WERI-Rb-1 (cell line): ENCODE measurements around the gene GPR17.

Experiments
- DNase-seq: peaks from one replicate; pipeline ENCODE4 v3.0.0-alpha.2; 2020
- H3K27ac ChIP-seq: fragments of 250-450 bp; sonication (Bioruptor Pico); 2 replicates; pipeline ENCODE4 v1.5.1; 2020; ENCODE audit warnings: mild to moderate bottlenecking, moderate library complexity
- H3K27me3 ChIP-seq: fragments of 250-450 bp; sonication (Bioruptor Pico); 2 replicates; pipeline ENCODE4 v1.5.1; 2021; ENCODE audit warnings: mild to moderate bottlenecking, low read depth, moderate library complexity; ENCODE audit not compliant: insufficient read depth, severe bottlenecking
- H3K36me3 ChIP-seq: fragments of 250-450 bp; sonication (Bioruptor Pico); 2 replicates; pipeline ENCODE4 v1.5.1; 2020; ENCODE audit warnings: mild to moderate bottlenecking, moderate library complexity
- H3K4me3 ChIP-seq: 2 replicates; pipeline ENCODE4 v1.5.1; 2011; ENCODE audit warnings: low read depth, mild to moderate bottlenecking, control low read depth, low read length
- H3K9me3 ChIP-seq: fragments of 250-450 bp; sonication (Bioruptor Pico); 2 replicates; pipeline ENCODE4 v1.5.1; 2021; ENCODE audit warnings: mild to moderate bottlenecking, moderate library complexity; ENCODE audit not compliant: severe bottlenecking
- CTCF ChIP-seq: IDR thresholded peaks from 2 replicates; pipeline ENCODE4 v1.5.1; 2011; ENCODE audit warnings: low read depth, mild to moderate bottlenecking, control low read depth, inconsistent platforms, low read length

Gene GPR17

DNA sequence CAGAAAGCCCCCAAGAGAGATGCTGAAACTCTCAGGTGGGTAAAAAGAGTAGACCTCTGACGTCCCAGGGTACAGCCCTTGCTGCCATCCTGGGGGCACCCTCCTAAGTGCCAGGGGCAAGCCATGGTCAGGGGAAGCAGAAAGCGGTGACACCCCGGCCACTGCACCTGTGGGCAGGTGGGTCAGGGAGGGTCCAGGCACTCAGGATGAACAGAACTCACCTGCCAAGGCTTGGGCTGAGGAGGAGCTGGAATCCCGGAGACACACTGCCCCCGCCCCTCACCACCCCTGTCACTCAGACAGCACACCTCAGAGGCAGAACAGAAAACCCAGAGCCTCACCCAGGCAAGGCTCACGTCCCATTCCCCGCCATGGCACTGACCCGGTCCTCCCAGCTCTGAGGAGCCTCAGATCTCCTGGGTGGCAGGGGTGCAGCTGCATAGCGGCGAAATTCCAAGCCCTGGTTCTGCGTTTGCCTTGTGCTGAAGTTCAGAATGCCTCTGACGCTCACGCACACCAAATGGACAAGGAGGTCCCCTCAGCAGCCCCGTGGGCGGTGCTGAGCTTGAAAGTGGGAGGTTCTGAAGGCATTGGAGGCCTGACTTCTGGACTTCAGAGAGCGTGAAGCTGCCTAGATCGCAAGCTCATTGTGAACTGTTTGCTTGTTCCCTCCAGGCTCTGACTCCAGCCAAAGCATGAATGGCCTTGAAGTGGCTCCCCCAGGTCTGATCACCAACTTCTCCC is 4.3 kb downstream of the GPR17 start:
- Histone ChIP-seq H3K4me3 (no peak overlapping the region), H3K27ac (no peak overlapping the region), H3K27me3 (no peaks in the 10 kb centered on the region), H3K9me3 (no peaks in the 10 kb centered on the region), H3K36me3 (no peaks in the 10 kb centered on the region)
- no peak for TF ChIP-seq CTCF
- DNase-seq, result no peak

GRCh38 chr2:127650785-127651380 is 4.9 kb downstream of the GPR17 start:
- Histone ChIP-seq H3K4me3 (no peak overlapping the region), H3K27ac (no peak overlapping the region), H3K27me3 (no peaks in the 10 kb centered on the region), H3K36me3 (no peaks in the 10 kb centered on the region), H3K9me3 (no peaks in the 10 kb centered on the region)
- no peak for TF ChIP-seq CTCF
- no peak for DNase-seq

DNA sequence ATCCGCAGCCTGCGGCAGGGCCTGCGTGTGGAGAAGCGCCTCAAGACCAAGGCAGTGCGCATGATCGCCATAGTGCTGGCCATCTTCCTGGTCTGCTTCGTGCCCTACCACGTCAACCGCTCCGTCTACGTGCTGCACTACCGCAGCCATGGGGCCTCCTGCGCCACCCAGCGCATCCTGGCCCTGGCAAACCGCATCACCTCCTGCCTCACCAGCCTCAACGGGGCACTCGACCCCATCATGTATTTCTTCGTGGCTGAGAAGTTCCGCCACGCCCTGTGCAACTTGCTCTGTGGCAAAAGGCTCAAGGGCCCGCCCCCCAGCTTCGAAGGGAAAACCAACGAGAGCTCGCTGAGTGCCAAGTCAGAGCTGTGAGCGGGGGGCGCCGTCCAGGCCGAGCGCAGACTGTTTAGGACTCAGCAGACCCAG is 5.4 kb downstream of the GPR17 start:
- no peak for DNase-seq
- Histone ChIP-seq H3K36me3 (no peaks in the 10 kb centered on the region), H3K27me3 (no peaks in the 10 kb centered on the region), H3K27ac (no peak overlapping the region), H3K9me3 (no peaks in the 10 kb centered on the region), H3K4me3 (no peak overlapping the region)
- TF ChIP-seq CTCF, result no peak

DNA sequence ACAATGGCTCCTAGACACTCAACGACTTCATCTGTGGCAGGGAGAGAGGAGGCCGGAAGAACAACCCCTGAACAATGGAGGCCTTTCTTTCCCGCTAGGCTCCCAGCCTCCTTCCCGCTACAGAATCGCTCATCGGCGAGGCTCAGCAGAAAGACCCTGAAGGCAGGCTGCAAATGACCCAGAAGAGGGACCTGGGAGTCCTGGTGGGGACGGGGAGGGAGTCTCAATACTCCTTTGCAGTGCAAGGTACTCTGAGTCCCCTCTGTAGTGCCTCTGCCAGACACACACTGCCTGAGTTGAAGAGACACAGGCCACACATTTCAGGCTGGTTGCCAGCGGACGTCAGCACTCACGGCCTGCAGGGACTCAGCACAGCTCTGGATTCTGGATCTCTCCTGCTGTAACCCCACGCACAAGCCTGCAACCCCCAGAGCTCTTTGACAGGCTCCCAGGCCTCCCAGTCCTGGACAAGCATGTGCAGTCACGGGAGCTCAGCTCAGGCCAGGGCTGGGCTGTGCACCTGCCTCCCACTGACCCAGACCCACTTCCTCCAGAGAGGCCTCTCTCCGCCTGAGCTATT is 6.1 kb downstream of the GPR17 start:
- Histone ChIP-seq H3K27ac (no peak overlapping the region), H3K36me3 (no peaks in the 10 kb centered on the region), H3K4me3 (no peak overlapping the region), H3K27me3 (no peaks in the 10 kb centered on the region), H3K9me3 (no peaks in the 10 kb centered on the region)
- TF ChIP-seq CTCF, result no peak
- no peak for DNase-seq

DNA sequence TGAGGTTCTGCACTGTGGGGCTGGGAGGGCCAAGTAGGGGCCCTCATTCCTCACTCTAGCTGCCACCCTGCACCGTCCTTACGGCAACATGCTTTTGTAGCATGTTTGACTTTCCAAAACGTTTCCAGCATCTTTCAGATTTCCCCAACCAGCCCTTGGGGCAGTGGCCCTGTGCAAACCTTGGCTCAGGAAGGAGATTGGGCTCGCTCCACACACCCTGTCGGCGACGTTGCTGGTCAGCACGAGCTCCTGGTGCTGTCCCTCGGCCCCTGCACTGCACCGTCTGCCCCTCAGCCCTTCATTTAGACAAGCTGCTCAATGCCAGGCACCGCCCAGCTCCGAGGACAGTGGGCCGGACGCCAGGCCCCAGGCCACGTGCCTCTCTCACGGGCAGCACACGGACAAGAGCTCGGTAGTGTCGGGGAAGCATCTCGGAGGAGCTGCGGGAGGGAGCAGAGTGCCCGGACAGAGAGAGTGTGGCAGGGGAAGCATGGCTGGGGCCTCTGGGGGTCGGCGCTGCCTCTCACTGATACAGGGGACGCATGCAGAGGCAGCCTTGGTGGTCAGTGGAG is 6.9 kb downstream of the GPR17 start:
- no peaks in the 10 kb centered on the region for H3K36me3 ChIP-seq
- no peak for TF ChIP-seq CTCF
- no peaks in the 10 kb centered on the region for H3K9me3 ChIP-seq
- H3K4me3 ChIP-seq, result no peak overlapping the region
- DNase-seq, result no peak
- no peak overlapping the region for H3K27ac ChIP-seq
- H3K27me3 ChIP-seq, result no peaks in the 10 kb centered on the region
